A549 (cell line): ENCODE results near the gene OTOS.

Experiments used
- CEBPB ChIP-seq, 2 experiments: fragments of >200 bp in 1 of 2; sonication (Bioruptor Twin) in 1 of 2; formaldehyde crosslinking in 1 of 2; IDR thresholded peaks; 2 replicates each; pipeline ENCODE4 v1.6.1; 2012 to 2016
- CTCF ChIP-seq: fragments of >200 bp; sonication (Bioruptor Twin); formaldehyde crosslinking; IDR thresholded peaks from 3 replicates; pipeline ENCODE4 v1.5.1; 2016
- EHF ChIP-seq: fragments of 250-450 bp; sonication (Bioruptor Pico); IDR thresholded peaks from 2 replicates; pipeline ENCODE4 v1.5.0; 2020; ENCODE audit warnings: mild to moderate bottlenecking
- JUNB ChIP-seq: fragments of >200 bp; sonication (Bioruptor Twin); formaldehyde crosslinking; IDR thresholded peaks from 2 replicates; pipeline ENCODE4 v1.6.1; 2016
- KDM5A ChIP-seq: fragments of 200-600 bp; sonication (generic); IDR thresholded peaks from 2 replicates; pipeline ENCODE4 v1.6.1; 2016; ENCODE audit warnings: antibody characterized with exemption, mild to moderate bottlenecking
- MYC ChIP-seq: IDR thresholded peaks from 2 replicates; pipeline ENCODE4 v1.6.1; 2012; ENCODE audit warnings: mild to moderate bottlenecking, inconsistent platforms, low read length, improper control_type of control experiment, borderline replicate concordance
- POLR2A ChIP-seq: IDR thresholded peaks from 2 replicates; pipeline ENCODE4 v1.6.1; 2012; ENCODE audit warnings: mild to moderate bottlenecking, low read length
- RARB ChIP-seq: fragments of 250-450 bp; sonication (Bioruptor Pico); IDR thresholded peaks from 2 replicates; pipeline ENCODE4 v1.8.0; 2021; ENCODE audit warnings: mild to moderate bottlenecking, moderate library complexity
- SMC3 ChIP-seq: fragments of >200 bp; sonication (Bioruptor Twin); formaldehyde crosslinking; IDR thresholded peaks from 3 replicates; pipeline ENCODE4 v1.6.1; 2018; ENCODE audit warnings: inconsistent platforms
- TP53 ChIP-seq: fragments of 250-450 bp; sonication (Bioruptor Pico); IDR thresholded peaks from 2 replicates; pipeline ENCODE4 v1.5.0; 2021; ENCODE audit warnings: mild to moderate bottlenecking, moderate library complexity
- TF ChIP-seq, protein P1 (sequence below): fragments of 200-600 bp; sonication (generic); IDR thresholded peaks from 2 replicates; pipeline ENCODE4 v1.6.1; 2016; ENCODE audit warnings: antibody characterized with exemption, mild to moderate bottlenecking, moderate library complexity
- TF ChIP-seq, protein P2 (sequence below): IDR thresholded peaks from 2 replicates; pipeline ENCODE4 v1.6.1; 2012
- TF ChIP-seq, protein P3 (sequence below): IDR thresholded peaks from 2 replicates; pipeline ENCODE4 v1.6.1; 2012

GRCh38 chr2:240131941-240132650, 8.4 kb downstream of the OTOS start:
- TF ChIP-seq CTCF (no peak), MYC (no peak), TP53 (CRISPR knock-in tag) (no peak), POLR2A (no peak), JUNB (no peak), SMC3 (no peak), RARB (no peak), KDM5A (no peak), CEBPB (IDR thresholded peaks at IDR 0.05) (no peak), EHF (no peak)
- TF ChIP-seq, protein P1, sequence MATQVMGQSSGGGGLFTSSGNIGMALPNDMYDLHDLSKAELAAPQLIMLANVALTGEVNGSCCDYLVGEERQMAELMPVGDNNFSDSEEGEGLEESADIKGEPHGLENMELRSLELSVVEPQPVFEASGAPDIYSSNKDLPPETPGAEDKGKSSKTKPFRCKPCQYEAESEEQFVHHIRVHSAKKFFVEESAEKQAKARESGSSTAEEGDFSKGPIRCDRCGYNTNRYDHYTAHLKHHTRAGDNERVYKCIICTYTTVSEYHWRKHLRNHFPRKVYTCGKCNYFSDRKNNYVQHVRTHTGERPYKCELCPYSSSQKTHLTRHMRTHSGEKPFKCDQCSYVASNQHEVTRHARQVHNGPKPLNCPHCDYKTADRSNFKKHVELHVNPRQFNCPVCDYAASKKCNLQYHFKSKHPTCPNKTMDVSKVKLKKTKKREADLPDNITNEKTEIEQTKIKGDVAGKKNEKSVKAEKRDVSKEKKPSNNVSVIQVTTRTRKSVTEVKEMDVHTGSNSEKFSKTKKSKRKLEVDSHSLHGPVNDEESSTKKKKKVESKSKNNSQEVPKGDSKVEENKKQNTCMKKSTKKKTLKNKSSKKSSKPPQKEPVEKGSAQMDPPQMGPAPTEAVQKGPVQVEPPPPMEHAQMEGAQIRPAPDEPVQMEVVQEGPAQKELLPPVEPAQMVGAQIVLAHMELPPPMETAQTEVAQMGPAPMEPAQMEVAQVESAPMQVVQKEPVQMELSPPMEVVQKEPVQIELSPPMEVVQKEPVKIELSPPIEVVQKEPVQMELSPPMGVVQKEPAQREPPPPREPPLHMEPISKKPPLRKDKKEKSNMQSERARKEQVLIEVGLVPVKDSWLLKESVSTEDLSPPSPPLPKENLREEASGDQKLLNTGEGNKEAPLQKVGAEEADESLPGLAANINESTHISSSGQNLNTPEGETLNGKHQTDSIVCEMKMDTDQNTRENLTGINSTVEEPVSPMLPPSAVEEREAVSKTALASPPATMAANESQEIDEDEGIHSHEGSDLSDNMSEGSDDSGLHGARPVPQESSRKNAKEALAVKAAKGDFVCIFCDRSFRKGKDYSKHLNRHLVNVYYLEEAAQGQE, result no peak
- TF ChIP-seq, protein P2, sequence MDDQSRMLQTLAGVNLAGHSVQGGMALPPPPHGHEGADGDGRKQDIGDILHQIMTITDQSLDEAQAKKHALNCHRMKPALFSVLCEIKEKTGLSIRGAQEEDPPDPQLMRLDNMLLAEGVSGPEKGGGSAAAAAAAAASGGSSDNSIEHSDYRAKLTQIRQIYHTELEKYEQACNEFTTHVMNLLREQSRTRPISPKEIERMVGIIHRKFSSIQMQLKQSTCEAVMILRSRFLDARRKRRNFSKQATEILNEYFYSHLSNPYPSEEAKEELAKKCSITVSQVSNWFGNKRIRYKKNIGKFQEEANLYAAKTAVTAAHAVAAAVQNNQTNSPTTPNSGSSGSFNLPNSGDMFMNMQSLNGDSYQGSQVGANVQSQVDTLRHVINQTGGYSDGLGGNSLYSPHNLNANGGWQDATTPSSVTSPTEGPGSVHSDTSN, result no peak
- TF ChIP-seq, protein P3, sequence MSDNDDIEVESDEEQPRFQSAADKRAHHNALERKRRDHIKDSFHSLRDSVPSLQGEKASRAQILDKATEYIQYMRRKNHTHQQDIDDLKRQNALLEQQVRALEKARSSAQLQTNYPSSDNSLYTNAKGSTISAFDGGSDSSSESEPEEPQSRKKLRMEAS, result no peak
